Activated CD4-positive, alpha-beta T cell treated with anti-CD3 and anti-CD28 coated beads for 4 hours (primary cell): ENCODE results near the gene TMEM229A.
"Not testable (repeated sequence)": the region's sequence is repeated elsewhere in the genome, so short reads cannot be mapped to it uniquely, and the experiment has no call there.

Experiments
- DNase-seq, 2 donors: peaks; one replicate each; pipeline ENCODE4 v3.0.0-alpha.2; 2020

TMEM229A gene

GRCh38 chr7:124032369-124033094 lies at the start of gene TMEM229A:
TSS of gene TMEM229A (minus strand) at chr7:124033067. CDS start at chr7:124033003, 64 bp downstream.
- DNase-seq, result no peak

DNA sequence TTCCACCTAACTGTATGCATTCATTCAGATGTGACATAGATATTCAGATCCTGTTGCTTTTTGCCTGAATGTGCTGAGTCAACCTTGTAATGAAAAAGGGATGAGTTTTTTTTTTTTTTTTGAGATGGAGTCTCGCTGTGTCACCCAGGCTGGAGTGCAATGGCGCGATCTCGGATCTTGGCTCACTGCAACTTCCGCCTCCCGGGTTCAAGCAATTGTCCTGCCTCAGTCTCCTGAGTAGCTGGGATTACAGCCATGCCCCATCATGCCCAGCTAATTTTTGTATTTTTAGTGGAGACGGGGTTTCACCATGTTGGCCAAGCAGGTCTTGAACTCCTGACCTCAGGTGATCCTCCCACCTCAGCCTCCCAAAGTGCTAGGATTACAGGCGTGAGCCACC lies 49.4 kb upstream of the TMEM229A start:
- not testable (repeated sequence) for DNase-seq

DNA sequence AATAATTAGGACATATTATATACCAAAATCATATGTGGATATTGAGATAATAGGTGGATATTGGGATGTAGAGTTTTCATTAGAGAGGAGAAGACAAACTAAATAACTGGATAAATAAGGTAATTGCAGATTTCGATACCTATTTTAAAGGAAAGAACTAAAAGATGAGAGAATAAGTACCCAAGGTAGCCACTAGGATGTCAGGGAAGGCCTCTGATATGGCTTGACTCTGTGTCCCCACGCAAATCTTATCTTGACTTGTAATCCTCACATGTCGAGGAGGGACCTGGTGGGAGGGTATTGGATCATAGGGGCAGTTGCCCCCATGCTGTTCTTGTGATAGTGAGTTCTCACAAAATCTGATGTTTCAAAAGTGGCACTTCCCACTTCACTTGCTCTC lies 44.7 kb upstream of the TMEM229A start:
- no peak for DNase-seq

GRCh38 chr7:124076841-124077240 lies 44.0 kb upstream of the TMEM229A start:
- DNase-seq, result no peak

- no peak for DNase-seq
Observed at GRCh38 chr7:124074007-124074406, 41.1 kb upstream of the TMEM229A start.

DNA sequence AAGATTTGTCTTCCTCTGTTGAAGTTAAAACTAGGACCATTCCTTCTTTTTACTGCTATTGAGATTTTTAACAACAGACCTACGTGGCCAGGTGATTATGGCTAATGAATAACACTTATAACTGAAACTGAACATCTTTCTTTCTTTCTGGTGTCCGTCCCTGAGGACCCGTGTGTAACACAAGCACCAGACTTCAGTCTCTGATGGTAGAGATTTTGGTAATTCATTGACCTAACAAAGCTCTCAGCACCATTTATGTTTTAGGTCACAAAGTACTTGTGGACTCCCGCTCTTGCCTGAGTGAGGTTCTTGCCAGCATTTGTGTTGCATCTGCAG lies 40.4 kb upstream of the TMEM229A start:
- DNase-seq, result no peak

DNA sequence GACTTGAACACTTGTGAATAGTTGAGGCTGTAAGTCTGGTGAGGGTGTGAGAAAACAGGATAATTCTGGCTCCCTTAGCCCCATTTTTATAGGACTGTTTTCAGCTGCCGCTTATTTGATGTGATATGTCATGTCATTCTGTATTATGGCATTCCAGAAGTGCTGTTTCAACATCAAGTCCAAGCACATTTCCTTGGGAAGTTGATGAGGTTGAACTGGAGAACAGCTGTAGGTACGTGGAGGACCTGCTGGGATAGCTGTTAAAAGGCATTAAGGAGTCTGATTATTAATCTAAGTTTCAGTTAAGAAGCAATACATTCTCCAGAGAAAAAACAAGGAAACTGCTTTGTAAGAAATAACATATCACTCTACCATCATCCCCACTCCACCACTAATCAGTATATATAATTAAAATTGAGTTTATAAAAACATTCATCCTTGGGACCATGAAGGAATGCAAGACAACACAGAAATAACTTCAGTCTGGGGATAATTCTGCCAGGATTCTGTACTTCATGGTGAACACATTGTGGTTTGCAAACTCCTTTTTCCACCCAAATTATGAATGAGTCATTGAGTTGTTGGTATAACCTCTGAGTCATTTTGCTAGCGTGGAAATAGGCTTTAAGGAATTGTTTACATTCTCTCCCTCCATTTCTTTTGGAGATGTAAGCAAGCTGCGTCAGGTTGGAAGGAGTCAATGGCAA lies 39.9 kb upstream of the TMEM229A start:
- DNase-seq, result no peak

GRCh38 chr7:124071843-124072242 lies 39.0 kb upstream of the TMEM229A start:
- no peak for DNase-seq

DNA sequence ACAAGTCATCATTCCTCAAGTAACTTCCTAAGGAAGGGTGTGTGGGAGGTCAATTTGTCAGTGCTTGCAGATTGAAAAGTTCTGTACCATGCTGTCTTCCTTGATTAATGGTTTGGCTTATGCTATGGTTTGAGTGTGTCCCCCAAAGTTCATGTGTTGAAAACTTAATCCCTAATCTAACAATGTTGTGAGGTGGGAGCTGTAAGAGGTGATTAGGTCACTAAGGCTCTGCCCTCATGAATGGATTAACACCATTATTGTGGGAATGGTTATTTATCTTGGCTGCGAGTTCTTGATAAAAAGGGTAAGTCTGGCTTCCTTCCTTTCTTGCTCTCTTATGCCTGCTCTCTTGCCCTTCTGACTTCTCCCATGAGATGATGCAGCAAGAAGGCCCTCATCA lies 29.3 kb upstream of the TMEM229A start:
- DNase-seq, result no peak

DNA sequence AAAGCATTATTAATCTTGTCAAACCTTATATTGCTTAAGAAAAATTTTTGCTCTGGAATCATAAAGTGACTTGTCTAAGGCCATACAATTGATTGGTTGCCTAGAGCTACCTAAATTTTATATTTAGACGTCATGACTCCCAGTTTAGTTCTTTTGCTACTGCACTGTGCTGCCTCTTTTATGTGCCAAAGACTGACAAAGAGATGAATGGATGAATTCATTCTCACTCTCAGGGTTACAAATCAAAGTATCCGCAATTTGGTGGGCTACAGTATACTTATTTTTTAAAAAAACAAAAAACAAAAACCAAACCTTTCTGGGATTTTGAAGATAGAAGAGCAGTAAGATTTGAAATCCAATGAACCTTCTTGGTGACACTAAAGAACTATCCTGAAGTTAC lies 27.7 kb upstream of the TMEM229A start:
- DNase-seq, result no peak

DNA sequence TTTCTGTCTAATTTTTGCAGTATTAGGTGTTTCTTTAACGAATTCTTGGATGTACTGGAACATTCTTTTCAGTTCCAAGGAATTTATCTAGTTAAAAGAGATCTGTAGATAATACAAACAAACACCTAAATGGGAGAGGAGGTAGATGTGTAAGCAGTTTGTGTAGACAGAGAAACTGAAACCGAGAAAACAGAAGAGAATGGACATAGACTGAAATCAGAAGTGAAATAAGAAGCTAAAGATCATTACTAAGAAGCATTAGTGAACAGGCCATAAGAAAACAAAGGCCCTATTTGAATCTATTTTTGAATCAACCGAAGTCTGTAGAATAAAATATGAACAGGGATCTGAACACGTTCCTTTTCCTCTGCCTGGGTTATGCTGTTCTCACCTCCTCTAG lies 26.5 kb upstream of the TMEM229A start:
- no peak for DNase-seq

- DNase-seq, result no peak
Observed at GRCh38 chr7:124058515-124058914, 25.6 kb upstream of the TMEM229A start.

- no peak for DNase-seq
Observed at GRCh38 chr7:124057872-124058271, 25.0 kb upstream of the TMEM229A start.

DNA sequence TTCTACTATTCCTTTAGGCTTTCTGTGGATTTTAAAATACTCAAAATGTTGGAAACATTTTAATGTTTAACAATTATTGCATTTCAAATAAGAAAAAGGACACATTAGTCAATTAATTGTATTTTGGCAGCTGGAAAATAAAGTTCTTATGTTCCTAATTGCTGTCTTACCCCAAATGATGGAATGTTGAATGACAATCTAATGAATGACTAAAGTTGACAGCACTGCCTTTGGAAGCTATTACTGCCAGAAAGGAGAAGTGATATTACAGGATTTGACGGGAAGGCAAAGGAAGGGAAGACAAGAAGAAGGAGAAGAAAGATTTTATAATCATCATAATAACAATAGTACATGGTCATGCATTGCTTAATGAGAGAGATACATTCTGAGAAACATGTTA lies 23.4 kb upstream of the TMEM229A start:
- no peak for DNase-seq

DNA sequence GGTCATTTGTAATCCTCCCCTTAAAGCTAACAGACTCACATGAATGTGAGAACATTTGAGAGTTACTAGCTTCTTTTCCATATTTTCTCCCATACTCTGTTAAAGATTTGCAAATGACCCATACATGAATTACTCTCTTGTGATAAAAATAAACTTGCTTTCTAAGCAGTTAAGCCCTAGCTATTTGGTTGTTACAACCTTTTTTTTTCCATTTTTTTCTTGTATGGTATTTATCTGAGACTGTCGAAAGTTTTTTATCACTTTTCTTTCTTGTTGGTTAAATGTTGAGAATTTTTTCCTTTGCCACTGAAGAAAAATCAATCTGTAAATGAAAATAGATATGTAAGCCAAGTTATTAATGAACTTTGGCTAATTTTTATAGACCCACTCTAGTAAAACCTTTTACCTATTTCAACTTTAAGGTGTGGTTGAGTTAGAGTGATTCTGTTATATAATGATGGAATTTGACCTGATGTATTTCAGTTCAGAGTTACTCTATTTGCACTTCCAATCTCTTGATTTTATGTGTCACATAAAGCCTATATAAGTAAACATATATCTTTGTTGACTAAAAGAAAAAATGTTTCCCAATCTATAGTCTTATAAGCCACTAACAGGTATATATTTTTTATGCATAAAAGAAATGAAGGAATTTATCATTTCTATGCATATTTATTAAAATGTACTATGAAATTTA lies 19.0 kb upstream of the TMEM229A start:
- DNase-seq, result no peak

GRCh38 chr7:124042826-124043225 lies 10.0 kb upstream of the TMEM229A start:
- DNase-seq, result no peak

DNA sequence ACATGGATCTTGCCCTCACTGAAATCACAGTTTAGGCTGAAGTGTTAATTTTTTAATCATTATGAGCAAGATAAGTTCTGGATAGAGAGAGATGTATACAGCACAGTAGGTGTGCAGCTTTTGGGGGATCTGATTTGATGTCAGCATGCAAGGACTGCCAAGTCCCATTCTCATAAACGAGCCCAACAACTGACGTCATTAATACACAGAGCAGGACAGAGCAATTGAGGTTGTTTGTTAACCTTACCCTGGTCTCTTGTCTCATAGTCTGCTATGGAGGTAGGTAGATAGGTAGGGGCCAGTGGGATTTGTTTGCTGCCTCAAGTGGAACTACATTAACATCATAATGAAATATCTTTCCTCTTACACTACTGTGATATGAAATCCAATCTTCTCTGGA lies 8.6 kb upstream of the TMEM229A start:
- DNase-seq, result no peak

GRCh38 chr7:124037902-124038301 lies 5.0 kb upstream of the TMEM229A start:
- DNase-seq, result not testable (repeated sequence)

GRCh38 chr7:124035706-124036105 lies 2.8 kb upstream of the TMEM229A start:
- DNase-seq, result no peak

- no peak for DNase-seq
Observed at GRCh38 chr7:124034754-124035100, 1.9 kb upstream of the TMEM229A start.

- DNase-seq, result no peak
Observed at GRCh38 chr7:124033807-124034753, 1.2 kb upstream of the TMEM229A start.

GRCh38 chr7:124033095-124033806 lies 384 bp upstream of the TMEM229A start:
- no peak for DNase-seq
